Endothelial cell of umbilical vein (primary cell): ENCODE results near the gene RDX. TPM values are rescaled to one million over a fixed set of nuclear protein-coding genes. Genes with fewer than 3 reads are reported as not detected.

Experiments
- BruUV-seq: library from RNA; stranded (reverse); fragments of 400-500 nt; replicated peaks from 2 replicates; lab custom pipeline; 2021; lab: Mats Ljungman, UMichigan
- CTCF ChIA-PET: fragments of 300-600, 350-600 bp; sonication (Branson Sonifier 250); formaldehyde crosslinking; loops from one replicate; lab custom pipeline; 2021; ENCODE audit warnings: antibody characterized with exemption, inconsistent platforms; lab: Charles Lee
- POLR2A ChIA-PET: fragments of 300-600, 350-600 bp; sonication (Branson Sonifier 250); formaldehyde crosslinking; loops from one replicate; lab custom pipeline; 2021; ENCODE audit warnings: antibody characterized with exemption, inconsistent platforms; lab: Charles Lee
- DNase-seq: peaks from one replicate; pipeline ENCODE4 v3.0.0-alpha.2; 2011; ENCODE audit warnings: low read depth, low spot score
- FAIRE-seq: peaks from 2 replicates; lab custom pipeline; 2011; peaks lifted over from hg19 to GRCh38; lab: Jason Lieb, UNC
- H2AFZ ChIP-seq: 2 replicates; pipeline ENCODE4 v1.6.0; 2012; ENCODE audit warnings: low read depth, low read length, control low read depth, inconsistent platforms
- H3K27ac ChIP-seq: 2 replicates; pipeline ENCODE4 v1.5.1; 2011; ENCODE audit warnings: low read depth, mild to moderate bottlenecking, control low read depth, low read length, moderate library complexity; ENCODE audit not compliant: insufficient read depth
- H3K27me3 ChIP-seq, 2 experiments: 2 replicates each; pipeline versions ENCODE4 v1.6.0 to v1.6.1; 2011; ENCODE audit warnings: low read length in 2 of 2, mixed read lengths in 1 of 2; ENCODE audit not compliant: control insufficient read depth in 2 of 2, insufficient read depth in 2 of 2
- H3K36me3 ChIP-seq, 2 experiments: 2 replicates in 1 of 2; 3 replicates in 1 of 2; pipeline ENCODE4 v1.5.1; 2011; ENCODE audit warnings: low read length in 2 of 2, mild to moderate bottlenecking in 1 of 2, moderate library complexity in 1 of 2; ENCODE audit not compliant: control insufficient read depth in 2 of 2, insufficient read depth in 2 of 2; ENCODE audit errors: extremely low read depth in 1 of 2
- H3K4me1 ChIP-seq: 3 replicates; pipeline ENCODE4 v1.5.1; 2011; ENCODE audit warnings: mild to moderate bottlenecking, low read length; ENCODE audit not compliant: control insufficient read depth, insufficient read depth; ENCODE audit errors: extremely low read depth
- H3K4me2 ChIP-seq: 2 replicates; pipeline ENCODE4 v1.6.1; 2011; ENCODE audit warnings: low read length, control low read depth, mixed read lengths; ENCODE audit not compliant: insufficient read depth
- H3K4me3 ChIP-seq, 3 experiments: fragments of 200-600 bp in 1 of 3; sonication (generic), shearing (Covaris generic) in 1 of 3; replicated peaks in 1 of 3; 2 replicates each; pipeline ENCODE4 v1.5.1; 2011 to 2016; ENCODE audit warnings: control low read depth in 3 of 3, low read length in 3 of 3, mild to moderate bottlenecking in 2 of 3, inconsistent platforms in 1 of 3, low read depth in 1 of 3, moderate library complexity in 1 of 3; ENCODE audit not compliant: insufficient read depth in 1 of 3
- H3K79me2 ChIP-seq: 2 replicates; pipeline ENCODE4 v1.6.0; 2012; ENCODE audit warnings: low read length, inconsistent platforms; ENCODE audit not compliant: control insufficient read depth, insufficient read depth
- H3K9ac ChIP-seq: replicated peaks from 2 replicates; pipeline ENCODE3; 2011; ENCODE audit warnings: low read length, control low read depth; ENCODE audit not compliant: insufficient read depth; ENCODE audit errors: extremely low read depth
- H3K9me1 ChIP-seq: replicated peaks from 3 replicates; pipeline ENCODE4 v1.6.0; 2011; ENCODE audit warnings: mild to moderate bottlenecking, low read length; ENCODE audit not compliant: control insufficient read depth, insufficient read depth; ENCODE audit errors: extremely low read depth
- H3K9me3 ChIP-seq: replicated peaks from 2 replicates; pipeline ENCODE4 v1.5.1; 2012; ENCODE audit warnings: low read length, inconsistent platforms; ENCODE audit not compliant: control insufficient read depth, insufficient read depth
- H4K20me1 ChIP-seq: replicated peaks from 2 replicates; pipeline ENCODE3; 2011; ENCODE audit warnings: mild to moderate bottlenecking, low read length; ENCODE audit not compliant: control insufficient read depth, insufficient read depth; ENCODE audit errors: extremely low read depth
- EZH2 ChIP-seq: IDR thresholded peaks from 2 replicates; pipeline ENCODE4 v1.6.1; 2012; ENCODE audit warnings: borderline replicate concordance, low read depth, mild to moderate bottlenecking, moderate library complexity, low read length, inconsistent platforms; ENCODE audit not compliant: severe bottlenecking
- FOS ChIP-seq: IDR thresholded peaks from 2 replicates; pipeline ENCODE4 v1.6.1; 2011; ENCODE audit warnings: mild to moderate bottlenecking, low read length, moderate library complexity, borderline replicate concordance; ENCODE audit not compliant: insufficient read depth
- GATA2 ChIP-seq: IDR thresholded peaks from 2 replicates; pipeline ENCODE4 v1.7.0; 2011; ENCODE audit warnings: low read depth, mild to moderate bottlenecking, moderate library complexity, mixed read lengths, low read length; ENCODE audit not compliant: insufficient read length, insufficient read depth
- JUN ChIP-seq: IDR thresholded peaks from 2 replicates; pipeline ENCODE4 v1.6.1; 2011; ENCODE audit warnings: borderline replicate concordance, low read depth; ENCODE audit not compliant: insufficient read length, insufficient read depth
- MYC ChIP-seq: IDR thresholded peaks from one replicate; pipeline ENCODE4 v1.6.1; 2011; ENCODE audit warnings: mild to moderate bottlenecking, low read depth, low read length
- POLR2A ChIP-seq: IDR thresholded peaks from 2 replicates; pipeline ENCODE4 v1.6.1; 2012; ENCODE audit warnings: low read depth, mild to moderate bottlenecking, control low read depth, low read length
- POLR2AphosphoS5 ChIP-seq: IDR thresholded peaks from 2 replicates; pipeline ENCODE4 v1.6.1; 2012; ENCODE audit warnings: low read depth, mild to moderate bottlenecking, control low read depth, low read length, moderate library complexity; ENCODE audit not compliant: insufficient read depth
- dilution Hi-C: fragments of 300-500 bp; cut with MboI; formaldehyde crosslinking; loops from one replicate; pipeline ENCODE4 v1.15.0; 2019; ENCODE audit warnings: low sequenced_read_pairs; ENCODE audit not compliant: extremely low pct_ligation_motif_present
- intact Hi-C: fragments of 100-400 bp; cut with micrococcal nuclease; formaldehyde crosslinking; loops from one replicate; pipeline ENCODE4 v1.10.0; 2022
- polyA plus RNA-seq, 4 experiments: library from polyadenylated mRNA; depleted of rRNA in 3 of 4; stranded (reverse) in 3 of 4; unstranded in 1 of 4; fragments of >200 nt; gene quantifications; 2 replicates each; pipeline versions ENCODE4 v1.2.1 to v1.2.3, GENCODE V29; 2011 to 2012; ENCODE audit warnings: missing spikeins in 1 of 4
- total RNA-seq: library from RNA; stranded (reverse); gene quantifications from 2 replicates; pipeline ENCODE4 v1.2.3, GENCODE V29; 2021
- TF ChIP-seq, protein P1 (sequence below): IDR thresholded peaks from 2 replicates; pipeline ENCODE4 v1.6.1; 2011; ENCODE audit not compliant: insufficient read depth, insufficient read length
- TF ChIP-seq, protein P2 (sequence below), 2 donors: IDR thresholded peaks; 1 replicate in 1 of 2; 2 replicates in 1 of 2; pipeline ENCODE4 v1.5.1; 2011; ENCODE audit warnings: low read length in 2 of 2, mild to moderate bottlenecking in 2 of 2, moderate library complexity in 2 of 2, control low read depth in 1 of 2, inconsistent platforms in 1 of 2, low read depth in 1 of 2; ENCODE audit not compliant: insufficient read depth in 1 of 2; ENCODE audit errors: extremely low read depth in 1 of 2

The RDX gene
- total and polyA plus RNA-seq, 2 donors (not counting 3 experiments of a cell fraction or from before 2014, with no cell fraction given) = 47.9 to 280 TPM

GRCh38 chr11:110297726-110298300 is 1.4 kb upstream of the RDX start:
- Histone ChIP-seq H3K4me2 (no peak overlapping the region), H3K9ac (no peak overlapping the region), H3K4me1 (peaks cover 30% of the 10 kb centered on the region), H4K20me1 (peaks cover 7% of the 10 kb centered on the region), H3K36me3 (no peaks in the 10 kb centered on the region), H3K27ac (no peak overlapping the region), H3K9me3 (no peaks in the 10 kb centered on the region), H3K79me2 (peaks cover 33% of the 10 kb centered on the region), H3K4me3 (no peak overlapping the region), H2AFZ (no peak overlapping the region), H3K9me1 (no peaks in the 10 kb centered on the region), H3K27me3 (no peaks in the 10 kb centered on the region)
- TF ChIP-seq MYC (no peak), POLR2A (no peak), GATA2 (no peak), FOS (no peak), JUN (no peak), EZH2 (no peak), POLR2AphosphoS5 (no peak)
- TF ChIP-seq, protein P1, sequence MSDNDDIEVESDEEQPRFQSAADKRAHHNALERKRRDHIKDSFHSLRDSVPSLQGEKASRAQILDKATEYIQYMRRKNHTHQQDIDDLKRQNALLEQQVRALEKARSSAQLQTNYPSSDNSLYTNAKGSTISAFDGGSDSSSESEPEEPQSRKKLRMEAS = no peak
- TF ChIP-seq, protein P2, sequence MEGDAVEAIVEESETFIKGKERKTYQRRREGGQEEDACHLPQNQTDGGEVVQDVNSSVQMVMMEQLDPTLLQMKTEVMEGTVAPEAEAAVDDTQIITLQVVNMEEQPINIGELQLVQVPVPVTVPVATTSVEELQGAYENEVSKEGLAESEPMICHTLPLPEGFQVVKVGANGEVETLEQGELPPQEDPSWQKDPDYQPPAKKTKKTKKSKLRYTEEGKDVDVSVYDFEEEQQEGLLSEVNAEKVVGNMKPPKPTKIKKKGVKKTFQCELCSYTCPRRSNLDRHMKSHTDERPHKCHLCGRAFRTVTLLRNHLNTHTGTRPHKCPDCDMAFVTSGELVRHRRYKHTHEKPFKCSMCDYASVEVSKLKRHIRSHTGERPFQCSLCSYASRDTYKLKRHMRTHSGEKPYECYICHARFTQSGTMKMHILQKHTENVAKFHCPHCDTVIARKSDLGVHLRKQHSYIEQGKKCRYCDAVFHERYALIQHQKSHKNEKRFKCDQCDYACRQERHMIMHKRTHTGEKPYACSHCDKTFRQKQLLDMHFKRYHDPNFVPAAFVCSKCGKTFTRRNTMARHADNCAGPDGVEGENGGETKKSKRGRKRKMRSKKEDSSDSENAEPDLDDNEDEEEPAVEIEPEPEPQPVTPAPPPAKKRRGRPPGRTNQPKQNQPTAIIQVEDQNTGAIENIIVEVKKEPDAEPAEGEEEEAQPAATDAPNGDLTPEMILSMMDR (IDR thresholded peaks at IDR 0.05; ENCODE audit: extremely low read depth in 1 of 2, insufficient read depth in 1 of 2, low read depth in 1 of 2, low read length in 2 of 2) = no peak
- CTCF ChIA-PET = interaction anchor here (1.3 to 2.4 kb wide), 4 partner anchors 9 to 65 kb away, joined by 3 to 9 read pairs (median 5); no protein-coding TSS in a partner anchor
- intact Hi-C loops = loop anchor here (1.0 kb wide), 1 partner anchor 7 kb away; no protein-coding TSS in a partner anchor
- no TSS peak for BruUV-seq
- FAIRE-seq (no peak), DNase-seq (no peak)
- POLR2A ChIA-PET = no interaction called here
- dilution Hi-C loops = no loop called here
